H9 (cell line): ENCODE measurements around the gene CHCHD3. TPM values are rescaled to one million over a fixed set of nuclear protein-coding genes. Genes with fewer than 3 reads are reported as not detected.

Experiments used
- DNase-seq: peaks from one replicate; pipeline ENCODE4 v3.0.0-alpha.2; 2017
- H2AFZ ChIP-seq: one replicate; pipeline ENCODE4 v1.6.1; 2013; ENCODE audit warnings: mild to moderate bottlenecking, low read length, control low read depth, moderate library complexity
- H2AK5ac ChIP-seq: 2 replicates; pipeline ENCODE4 v1.6.1; 2013; ENCODE audit warnings: low read length, control low read depth, mixed read lengths; ENCODE audit not compliant: insufficient read length
- H2BK120ac ChIP-seq: one replicate; pipeline ENCODE4 v1.6.1; 2013; ENCODE audit warnings: low read depth, mild to moderate bottlenecking, low read length, control low read depth, inconsistent platforms; ENCODE audit not compliant: poor library complexity, severe bottlenecking
- H2BK12ac ChIP-seq: 2 replicates; pipeline ENCODE4 v1.6.1; 2013; ENCODE audit warnings: low read length, control low read depth, mixed read lengths, low read depth; ENCODE audit not compliant: insufficient read length
- H2BK15ac ChIP-seq: 2 replicates; pipeline ENCODE4 v1.6.1; 2013; ENCODE audit warnings: low read depth, low read length, control low read depth
- H2BK20ac ChIP-seq: one replicate; pipeline ENCODE4 v1.6.1; 2013; ENCODE audit warnings: low read depth, mild to moderate bottlenecking, low read length, control low read depth, inconsistent platforms; ENCODE audit not compliant: poor library complexity, severe bottlenecking
- H2BK5ac ChIP-seq: 2 replicates; pipeline ENCODE4 v1.6.1; 2013; ENCODE audit warnings: low read length, control low read depth, mixed read lengths; ENCODE audit not compliant: insufficient read length
- H3K14ac ChIP-seq: 2 replicates; pipeline ENCODE4 v1.6.1; 2013; ENCODE audit warnings: low read length, control low read depth; ENCODE audit not compliant: insufficient read depth
- H3K18ac ChIP-seq: 2 replicates; pipeline ENCODE4 v1.6.1; 2013; ENCODE audit warnings: low read depth, mild to moderate bottlenecking, mixed read lengths, low read length, control low read depth; ENCODE audit not compliant: insufficient read length
- H3K23ac ChIP-seq: 2 replicates; pipeline ENCODE4 v1.6.1; 2013; ENCODE audit warnings: low read length, control low read depth, mixed read lengths, low read depth; ENCODE audit not compliant: insufficient read length
- H3K23me2 ChIP-seq: 2 replicates; pipeline ENCODE4 v1.6.1; 2013; ENCODE audit warnings: low read depth, mild to moderate bottlenecking, mixed read lengths, low read length, control low read depth; ENCODE audit not compliant: insufficient read length, poor library complexity, severe bottlenecking
- H3K27ac ChIP-seq: 2 replicates; pipeline ENCODE4 v1.5.1; 2013; ENCODE audit warnings: low read length, control low read depth, mixed read lengths, low read depth; ENCODE audit not compliant: insufficient read length
- H3K27me3 ChIP-seq: 2 replicates; pipeline ENCODE4 v1.6.1; 2013; ENCODE audit warnings: low read length, control low read depth, inconsistent platforms; ENCODE audit not compliant: insufficient read depth
- H3K4ac ChIP-seq: 2 replicates; pipeline ENCODE4 v1.6.1; 2013; ENCODE audit warnings: low read depth, mild to moderate bottlenecking, control low read depth, inconsistent platforms, low read length, moderate library complexity
- H3K4me1 ChIP-seq: 2 replicates; pipeline ENCODE4 v1.6.1; 2013; ENCODE audit warnings: low read length, control low read depth, inconsistent platforms; ENCODE audit not compliant: insufficient read depth
- H3K4me2 ChIP-seq: 2 replicates; pipeline ENCODE4 v1.6.1; 2013; ENCODE audit warnings: low read length, control low read depth, mixed read lengths; ENCODE audit not compliant: insufficient read length, insufficient read depth
- H3K56ac ChIP-seq: 2 replicates; pipeline ENCODE4 v1.6.1; 2013; ENCODE audit warnings: low read depth, mild to moderate bottlenecking, mixed read lengths, low read length, control low read depth; ENCODE audit not compliant: insufficient read length
- H3K79me1 ChIP-seq: 2 replicates; pipeline ENCODE4 v1.6.1; 2013; ENCODE audit warnings: low read depth, mild to moderate bottlenecking, moderate library complexity, low read length, control low read depth, inconsistent platforms; ENCODE audit not compliant: insufficient read depth, poor library complexity, severe bottlenecking
- H3K79me2 ChIP-seq: 2 replicates; pipeline ENCODE4 v1.6.1; 2013; ENCODE audit warnings: low read length, control low read depth, inconsistent platforms; ENCODE audit not compliant: insufficient read depth
- H3K9ac ChIP-seq: 2 replicates; pipeline ENCODE4 v1.6.1; 2013; ENCODE audit warnings: low read length, control low read depth, mixed read lengths; ENCODE audit not compliant: insufficient read length; ENCODE audit errors: extremely low read depth
- H3K9me3 ChIP-seq: one replicate; pipeline ENCODE4 v1.6.1; 2013; ENCODE audit warnings: low read depth, low read length, inconsistent platforms; ENCODE audit not compliant: control insufficient read depth
- H3T11ph ChIP-seq: one replicate; pipeline ENCODE4 v1.6.1; 2013; ENCODE audit warnings: mild to moderate bottlenecking, low read length, control low read depth, inconsistent platforms
- H4K20me1 ChIP-seq: one replicate; pipeline ENCODE4 v1.6.1; 2013; ENCODE audit not compliant: control insufficient read depth, insufficient read length, insufficient read depth
- H4K5ac ChIP-seq: 2 replicates; pipeline ENCODE4 v1.6.1; 2013; ENCODE audit warnings: low read depth, mild to moderate bottlenecking, mixed read lengths, low read length, control low read depth; ENCODE audit not compliant: insufficient read length
- H4K8ac ChIP-seq: replicated peaks from 2 replicates; pipeline ENCODE4 v1.6.1; 2013; ENCODE audit warnings: low read length, control low read depth, mixed read lengths, low read depth; ENCODE audit not compliant: insufficient read length
- H4K91ac ChIP-seq: 2 replicates; pipeline ENCODE4 v1.6.1; 2013; ENCODE audit warnings: low read depth, mild to moderate bottlenecking, moderate library complexity, mixed read lengths, low read length, control low read depth; ENCODE audit not compliant: insufficient read length
- H3K27ac Mint-ChIP-seq, 3 experiments: 2 replicates in 2 of 3; 3 replicates in 1 of 3; pipeline ENCODE4 v1.8.0; 2020 to 2021; ENCODE audit warnings: mixed read lengths in 3 of 3, mild to moderate bottlenecking in 1 of 3, moderate library complexity in 1 of 3
- H3K27me3 Mint-ChIP-seq: 2 replicates; pipeline ENCODE4 v1.8.0; 2021; ENCODE audit warnings: low read depth, mild to moderate bottlenecking, moderate library complexity, mixed read lengths
- H3K36me3 Mint-ChIP-seq, 3 experiments: 2 replicates in 2 of 3; 3 replicates in 1 of 3; pipeline ENCODE4 v1.8.0; 2020 to 2021; ENCODE audit warnings: low read depth in 3 of 3, mixed read lengths in 3 of 3; ENCODE audit not compliant: insufficient read depth in 1 of 3
- H3K4me1 Mint-ChIP-seq, 2 experiments: 2 replicates each; pipeline ENCODE4 v1.8.0; 2020; ENCODE audit warnings: mixed read lengths in 2 of 2
- H3K4me3 Mint-ChIP-seq, 2 experiments: 2 replicates in 1 of 2; 3 replicates in 1 of 2; pipeline ENCODE4 v1.8.0; 2020 to 2021; ENCODE audit warnings: mild to moderate bottlenecking in 2 of 2, mixed read lengths in 2 of 2, moderate library complexity in 1 of 2
- H3K9me3 Mint-ChIP-seq, 2 experiments: 2 replicates in 1 of 2; 3 replicates in 1 of 2; pipeline ENCODE4 v1.8.0; 2020; ENCODE audit warnings: mild to moderate bottlenecking in 2 of 2, mixed read lengths in 2 of 2, moderate library complexity in 1 of 2
- whole genome bisulfite sequencing: extraction: QIAGEN DNeasy Blood & Tissue Kit; methylation state at CpG from one replicate; pipeline ENCODE4 v1.1.7; 2013; ENCODE audit warnings: missing lambda C conversion rate, low lambda C conversion rate, mixed read lengths; ENCODE audit not compliant: insufficient read length; ENCODE audit errors: extremely low coverage; 5-methylcytosine and 5-hydroxymethylcytosine counted together
- total RNA-seq: library from RNA; stranded (reverse); gene quantifications from 2 replicates; pipeline ENCODE4 v1.2.1, GENCODE V29; 2021
- TF ChIP-seq, protein P1 (sequence below): fragments of 200-600 bp; sonication (generic); conservative IDR thresholded peaks from 3 replicates; pipeline ENCODE4 v1.8.0; 2021; ENCODE audit warnings: antibody characterized with exemption, mild to moderate bottlenecking

CHCHD3 gene
- total RNA-seq, 1 experiment from 2014 or later = 104 TPM

- no peak overlapping the region for H2AK5ac ChIP-seq
- no peak overlapping the region for H2BK5ac ChIP-seq
- WGBS = no CpG with 5 or more reads among the region's 6 CpGs
Measured at GRCh38 chr7:132964876-132965275, 117.0 kb downstream of the CHCHD3 start.

More at GRCh38 chr7:132964876-132965275, 117.0 kb downstream of the CHCHD3 start:
- Histone ChIP-seq H3K23ac (no peak overlapping the region), H3K4me1 (peaks cover 2% of the 10 kb centered on the region; the same call in 1 of the 2 replicates), H4K20me1 (no peaks in the 10 kb centered on the region), H2BK120ac (no peak overlapping the region), H3K18ac (no peak overlapping the region), H3K9ac (no peak overlapping the region), H2BK15ac (no peak overlapping the region), H2BK20ac (no peak overlapping the region), H3K4ac (no peak overlapping the region), H3K27ac (no peak overlapping the region), H3K23me2 (no peaks in the 10 kb centered on the region), H3K4me2 (no peak overlapping the region), H3K14ac (no peak overlapping the region), H3T11ph (no peak overlapping the region), H3K27me3 (no peaks in the 10 kb centered on the region), H3K9me3 (no peaks in the 10 kb centered on the region), H3K79me2 (peaks cover 9% of the 10 kb centered on the region; the same call in 1 of the 2 replicates), H2AFZ (no peak overlapping the region), H3K56ac (no peak overlapping the region), H4K91ac (no peak overlapping the region), H2BK12ac (no peak overlapping the region), H4K5ac (no peak overlapping the region), H3K79me1 (no peaks in the 10 kb centered on the region), H4K8ac (no peak overlapping the region)
- Mint-ChIP-seq H3K27me3 (no peaks in the 10 kb centered on the region), H3K9me3 (no peaks in the 10 kb centered on the region), H3K27ac (peak overlapping the region in 1 of 3 experiments; percentile 81; a peak in 1 of 7 replicates), H3K4me3 (no peak overlapping the region), H3K36me3 (no peaks in the 10 kb centered on the region), H3K4me1 (peaks cover 22 to 25% of the 10 kb centered on the region in 2 experiments)
- TF ChIP-seq, protein P1, sequence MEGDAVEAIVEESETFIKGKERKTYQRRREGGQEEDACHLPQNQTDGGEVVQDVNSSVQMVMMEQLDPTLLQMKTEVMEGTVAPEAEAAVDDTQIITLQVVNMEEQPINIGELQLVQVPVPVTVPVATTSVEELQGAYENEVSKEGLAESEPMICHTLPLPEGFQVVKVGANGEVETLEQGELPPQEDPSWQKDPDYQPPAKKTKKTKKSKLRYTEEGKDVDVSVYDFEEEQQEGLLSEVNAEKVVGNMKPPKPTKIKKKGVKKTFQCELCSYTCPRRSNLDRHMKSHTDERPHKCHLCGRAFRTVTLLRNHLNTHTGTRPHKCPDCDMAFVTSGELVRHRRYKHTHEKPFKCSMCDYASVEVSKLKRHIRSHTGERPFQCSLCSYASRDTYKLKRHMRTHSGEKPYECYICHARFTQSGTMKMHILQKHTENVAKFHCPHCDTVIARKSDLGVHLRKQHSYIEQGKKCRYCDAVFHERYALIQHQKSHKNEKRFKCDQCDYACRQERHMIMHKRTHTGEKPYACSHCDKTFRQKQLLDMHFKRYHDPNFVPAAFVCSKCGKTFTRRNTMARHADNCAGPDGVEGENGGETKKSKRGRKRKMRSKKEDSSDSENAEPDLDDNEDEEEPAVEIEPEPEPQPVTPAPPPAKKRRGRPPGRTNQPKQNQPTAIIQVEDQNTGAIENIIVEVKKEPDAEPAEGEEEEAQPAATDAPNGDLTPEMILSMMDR = no peak
- DNase-seq = no peak
